ENCODE results near the gene HPS4.

Gene HPS4

GRCh38 chr22:26496456-26496855 is 12.9 kb upstream of the HPS4 start:
- DNase-seq, result no peak

GRCh38 chr22:26494506-26494905 is 10.9 kb upstream of the HPS4 start:
- DNase-seq, result no peak

- DNase-seq, result no peak
Observed at GRCh38 chr22:26492220-26492619, 8.6 kb upstream of the HPS4 start.

GRCh38 chr22:26489447-26490036 is 6.0 kb upstream of the HPS4 start:
- no peak for DNase-seq

GRCh38 chr22:26487996-26488395 is 4.4 kb upstream of the HPS4 start:
- DNase-seq, result no peak

- no peak for DNase-seq
Observed at GRCh38 chr22:26486394-26486793, 2.8 kb upstream of the HPS4 start.

GRCh38 chr22:26485806-26486390 is 2.3 kb upstream of the HPS4 start:
- DNase-seq, result no peak

GRCh38 chr22:26485013-26485412 is 1.4 kb upstream of the HPS4 start:
- no peak for DNase-seq

- DNase-seq, result peak; percentile 6 to 46
Observed at GRCh38 chr22:26484360-26484706, 750 bp upstream of the HPS4 start.

GRCh38 chr22:26483043-26483438 is 542 bp downstream of the HPS4 start:
- DNase-seq, result no peak

GRCh38 chr22:26482161-26482560 is 1.4 kb downstream of the HPS4 start:
- DNase-seq, result no peak

GRCh38 chr22:26481694-26482093 is 1.9 kb downstream of the HPS4 start:
- DNase-seq, result no peak

- DNase-seq, result no peak
Observed at GRCh38 chr22:26481112-26481693, 2.4 kb downstream of the HPS4 start.

GRCh38 chr22:26480611-26480932 is 3.0 kb downstream of the HPS4 start:
- no peak for DNase-seq

GRCh38 chr22:26479792-26480610 is 3.6 kb downstream of the HPS4 start:
- no peak for DNase-seq

- no peak for DNase-seq
Observed at GRCh38 chr22:26479043-26479791, 4.4 kb downstream of the HPS4 start.

GRCh38 chr22:26477341-26477731 is 6.2 kb downstream of the HPS4 start:
- no peak for DNase-seq

- DNase-seq, result no peak
Observed at GRCh38 chr22:26476705-26477340, 6.8 kb downstream of the HPS4 start.

GRCh38 chr22:26474682-26475081 is 8.9 kb downstream of the HPS4 start:
- no peak for DNase-seq

- DNase-seq, result no peak
Observed at GRCh38 chr22:26471522-26471921, 12.1 kb downstream of the HPS4 start.

GRCh38 chr22:26470807-26471206 is 12.8 kb downstream of the HPS4 start:
- DNase-seq, result no peak

- DNase-seq, result no peak
Observed at GRCh38 chr22:26466196-26466595, 17.4 kb downstream of the HPS4 start.

GRCh38 chr22:26464312-26464711 is 19.3 kb downstream of the HPS4 start:
- DNase-seq, result no peak
